Measurements from ENCODE around the gene PLA2G4A. TPM values are rescaled to one million over a fixed set of nuclear protein-coding genes. Genes with fewer than 3 reads are reported as not detected.

Gene PLA2G4A
- polyA plus RNA-seq, 4 donors = 6.6 to 10.1 (median 9.0) TPM

DNA sequence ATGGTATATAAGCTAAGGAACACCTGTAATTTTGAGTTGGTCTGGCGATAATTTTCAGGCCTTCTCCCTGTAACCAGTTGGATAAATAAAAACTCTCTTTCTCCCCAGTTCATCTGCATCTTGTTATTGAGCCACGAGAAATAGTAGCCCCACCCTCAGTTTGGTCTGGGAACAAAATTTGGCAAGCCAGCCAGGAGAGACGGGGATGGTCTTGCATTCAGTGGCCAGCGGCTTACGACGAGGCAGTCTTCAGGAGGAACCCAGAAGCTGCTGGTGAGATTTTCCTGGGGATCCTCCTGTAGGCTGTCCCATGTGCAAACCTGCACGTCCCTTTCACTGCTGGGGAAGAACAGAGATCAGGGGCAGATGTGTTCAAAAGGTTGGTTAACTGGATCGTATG, 174.6 kb downstream of the PLA2G4A start:
- no peak for DNase-seq (ENCODE audit: low read depth in 4 of 4, low spot score in 2 of 4)

- no peak for DNase-seq (ENCODE audit: low read depth in 4 of 4, low spot score in 2 of 4)
These were observed 178.1 kb downstream of the PLA2G4A start for GRCh38 chr1:187006896-187007295.

GRCh38 chr1:187009320-187009719, 180.6 kb downstream of the PLA2G4A start:
- DNase-seq (ENCODE audit: low read depth in 4 of 4, low spot score in 2 of 4) = no peak

DNA sequence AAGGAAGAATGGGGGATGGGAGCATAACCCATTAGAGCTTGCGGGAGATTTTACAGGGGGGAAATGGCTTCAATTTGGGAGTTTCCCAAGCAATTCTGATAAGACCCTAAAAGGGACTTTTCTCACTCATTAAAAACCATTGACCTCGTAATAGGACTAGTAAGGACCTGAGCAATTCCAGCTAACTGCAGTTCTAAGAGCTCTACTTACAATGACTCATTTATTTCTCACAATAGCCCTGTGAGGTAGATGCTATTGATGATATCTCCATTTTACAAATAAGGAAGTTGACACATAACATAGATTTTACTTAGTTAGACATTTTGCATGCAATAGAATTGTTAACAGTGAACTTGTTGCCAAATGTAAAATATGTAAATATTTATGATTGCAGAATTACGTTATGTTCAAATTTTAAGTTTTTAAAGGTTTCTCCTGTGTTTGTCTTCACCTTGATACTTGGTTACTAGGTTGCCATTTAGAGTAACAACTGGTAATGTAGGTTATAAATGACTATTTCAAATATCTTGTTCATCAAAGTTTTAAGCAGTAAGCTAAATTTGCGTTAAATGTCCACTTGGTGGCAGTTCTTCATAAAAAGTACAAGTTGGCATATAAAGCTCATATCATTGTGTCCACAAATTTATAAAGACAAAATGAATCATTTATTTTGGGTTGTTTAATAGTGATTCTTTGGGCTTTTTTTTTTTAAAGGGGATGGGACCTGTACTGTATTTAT, 182.0 kb downstream of the PLA2G4A start:
- no peak for DNase-seq (ENCODE audit: low read depth in 4 of 4, low spot score in 2 of 4)

DNA sequence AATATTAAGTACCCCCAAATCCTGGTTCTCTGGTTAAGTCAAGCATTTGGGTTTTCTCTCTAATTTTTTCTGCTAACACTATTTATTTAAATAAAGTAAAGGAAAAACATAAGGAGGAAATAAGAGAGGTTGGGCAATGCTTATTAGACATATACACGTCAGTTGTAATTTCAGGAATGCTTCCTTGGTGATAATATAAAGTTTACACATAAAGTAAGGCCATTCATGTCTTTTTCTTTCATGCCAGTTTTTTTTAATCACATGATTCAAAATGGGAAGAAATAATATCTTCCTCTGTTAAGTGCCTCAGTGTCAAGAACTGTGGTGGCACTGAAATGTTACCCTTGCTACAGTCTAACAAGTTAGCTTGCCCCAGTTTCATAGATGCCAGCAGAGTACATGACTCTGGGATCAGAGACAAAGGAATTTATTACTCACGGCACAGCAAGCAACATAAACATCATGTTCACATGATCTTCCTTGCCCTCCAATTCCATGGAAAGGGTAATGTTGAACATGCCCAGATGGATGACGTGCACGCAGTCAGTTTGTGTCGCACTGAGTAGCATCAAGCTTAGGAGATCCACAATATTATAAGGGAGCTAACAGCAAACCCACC, 184.9 kb downstream of the PLA2G4A start:
- no peak for DNase-seq (ENCODE audit: low read depth in 4 of 4, low spot score in 2 of 4)

DNA sequence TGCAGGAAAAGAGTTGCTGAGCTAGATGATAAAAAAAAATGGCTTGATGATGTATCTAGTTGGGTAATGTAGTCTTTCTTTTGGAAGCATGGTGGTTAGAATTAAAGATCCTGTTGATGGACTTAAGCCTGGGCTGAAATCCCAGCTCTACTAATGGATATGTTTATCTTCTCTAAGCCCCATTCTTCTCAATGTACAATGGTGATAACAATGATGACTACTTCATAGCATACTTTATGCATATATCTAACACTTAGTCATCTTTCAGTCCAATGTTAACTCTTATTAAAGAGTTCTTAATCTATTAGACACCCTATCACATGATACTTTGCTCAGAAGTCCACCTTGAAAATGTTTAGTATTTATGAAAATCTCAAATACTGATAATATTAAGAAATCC, 189.5 kb downstream of the PLA2G4A start:
- no peak for DNase-seq (ENCODE audit: low read depth in 4 of 4, low spot score in 2 of 4)

DNA sequence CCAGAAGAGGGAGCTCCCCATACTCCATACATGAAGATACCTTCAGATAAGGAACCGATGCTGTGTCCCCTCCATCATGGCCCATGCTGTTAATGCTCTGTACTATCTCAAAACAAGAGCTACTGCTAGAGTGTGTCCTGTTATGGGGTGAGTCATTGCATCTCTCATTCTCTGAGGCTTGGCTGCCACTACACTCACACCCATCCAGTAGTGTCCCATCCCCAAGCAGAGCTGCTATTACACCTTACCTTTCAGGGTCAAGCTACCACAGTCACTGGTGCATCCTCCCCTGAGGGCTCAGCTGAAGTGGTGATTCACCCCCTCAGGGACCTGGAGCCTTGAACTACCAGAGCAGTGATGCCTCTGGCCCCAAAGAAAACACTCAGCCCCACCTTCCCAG, 198.5 kb downstream of the PLA2G4A start:
- DNase-seq (ENCODE audit: low read depth in 4 of 4, low spot score in 2 of 4) = no peak

GRCh38 chr1:187032316-187032981, 203.7 kb downstream of the PLA2G4A start:
- DNase-seq (ENCODE audit: low read depth in 4 of 4, low spot score in 2 of 4) = no peak

GRCh38 chr1:187032982-187033692, 204.4 kb downstream of the PLA2G4A start:
- no peak for DNase-seq (ENCODE audit: low read depth in 4 of 4, low spot score in 2 of 4)

DNA sequence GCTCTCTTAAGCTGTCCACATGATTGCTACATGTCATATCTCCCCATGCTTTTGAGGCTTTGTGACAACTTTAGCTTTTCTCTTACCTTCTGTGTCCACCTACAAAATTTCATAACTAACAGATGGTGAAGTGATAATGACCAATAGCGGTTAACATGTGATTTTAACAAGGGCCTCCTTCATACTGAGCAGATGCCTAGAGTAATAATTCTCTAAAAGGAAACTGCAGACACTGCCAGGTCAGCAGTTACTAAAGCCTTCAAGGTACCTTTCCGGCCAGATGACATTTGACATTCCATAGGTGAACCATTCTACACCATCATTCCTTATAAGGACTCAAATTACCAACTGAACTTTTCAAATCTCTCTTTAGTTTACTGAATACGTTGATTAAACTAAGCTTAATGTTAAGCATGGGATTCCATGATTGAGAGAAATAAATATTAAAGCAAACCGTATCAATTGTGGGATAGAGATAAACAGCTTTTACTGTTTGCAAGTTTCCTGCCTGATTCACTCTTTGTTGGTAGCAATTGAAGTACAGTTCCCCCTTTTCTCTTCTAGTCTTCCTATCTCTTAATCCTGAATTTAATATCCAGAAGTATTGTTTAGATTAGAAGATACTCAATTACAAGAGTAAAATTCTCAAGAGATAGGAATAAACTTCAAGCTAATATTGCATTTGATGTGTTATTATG, 205.1 kb downstream of the PLA2G4A start:
- no peak for DNase-seq (ENCODE audit: low read depth in 4 of 4, low spot score in 2 of 4)

DNA sequence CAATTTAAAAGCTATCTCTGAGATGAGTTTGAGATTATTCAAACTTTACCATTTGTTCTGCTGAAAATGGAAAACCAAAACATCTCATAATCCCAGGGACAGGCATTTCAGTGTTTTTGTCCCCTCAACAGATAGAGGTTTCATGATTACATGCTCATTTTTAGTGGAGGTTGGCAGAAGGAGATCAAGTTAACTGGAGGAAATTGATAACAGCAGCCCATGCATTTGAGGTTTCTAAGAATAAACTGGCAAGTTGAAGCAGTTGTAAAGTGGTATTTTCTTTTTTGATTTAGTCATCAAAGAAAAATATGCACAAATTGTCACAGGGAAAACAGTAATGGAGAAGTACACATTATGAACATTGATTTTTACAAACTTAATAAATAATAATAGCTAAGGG, 205.8 kb downstream of the PLA2G4A start:
- no peak for DNase-seq (ENCODE audit: low read depth in 4 of 4, low spot score in 2 of 4)

GRCh38 chr1:187037973-187038553, 209.3 kb downstream of the PLA2G4A start:
- no peak for DNase-seq (ENCODE audit: low read depth in 4 of 4, low spot score in 2 of 4)

Other genes with a start within 250 kb of the PLA2G4A start
- gene PTGS2, start 148.5 kb upstream of the PLA2G4A start, polyA plus RNA-seq (ENCODE audit: insufficient read length in 4 of 4) = 1 to 10 TPM in 3 of 4 donors, under 1 TPM in 1; 0.79 to 2.5 (median 1.4) TPM